Measurements from ENCODE around the gene IZUMO1R. TPM values are rescaled to one million over a fixed set of nuclear protein-coding genes. Genes with fewer than 3 reads are reported as not detected.

Gene IZUMO1R
- total RNA-seq, 1 experiment from 2014 or later = not detected

DNA sequence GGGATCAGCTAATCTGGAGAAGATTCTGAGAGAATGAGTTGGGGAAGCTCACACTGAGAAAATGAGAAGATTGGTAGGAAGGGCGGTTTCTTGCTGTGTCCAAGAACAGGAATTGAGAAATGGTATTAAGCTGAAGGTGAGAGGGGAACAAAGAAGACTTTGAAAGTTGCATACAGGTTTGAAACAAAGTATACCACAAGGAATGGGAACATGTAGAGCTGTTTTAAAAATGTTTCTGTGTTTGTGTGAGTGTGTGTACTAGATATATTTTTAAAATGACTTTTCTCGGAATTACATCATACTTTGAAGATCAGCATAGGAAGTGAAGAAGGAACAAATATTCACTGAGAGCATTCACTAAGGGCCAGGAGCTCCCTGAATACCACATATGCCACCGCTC is 24.4 kb upstream of the IZUMO1R start:
- Histone ChIP-seq H4K20me1 (ENCODE audit: low read length) (no peaks in the 10 kb centered on the region), H2AFZ (ENCODE audit: low read length) (no peak overlapping the region), H3K4me1 (ENCODE audit: insufficient read depth, low read length) (peaks cover 5% of the 10 kb centered on the region; the same call in 1 of the 2 replicates), H3K27me3 (ENCODE audit: low read length) (no peaks in the 10 kb centered on the region), H3K9ac (ENCODE audit: low read length) (no peak overlapping the region), H3K9me3 (ENCODE audit: low read length) (no peaks in the 10 kb centered on the region), H3F3A (ENCODE audit: low read length, unreplicated experiment) (no peaks in the 10 kb centered on the region), H3K36me3 (ENCODE audit: low read depth, low read length) (no peaks in the 10 kb centered on the region), H3K9me2 (replicated peaks; ENCODE audit: low read length) (no peaks in the 10 kb centered on the region), H3K79me2 (ENCODE audit: low read length) (no peaks in the 10 kb centered on the region), H3K4me2 (ENCODE audit: low read length) (no peak overlapping the region), H3K27ac (ENCODE audit: low read length) (no peak overlapping the region), H3K4me3 (ENCODE audit: low read length) (no peak overlapping the region)
- ATAC-seq = no peak
- intact Hi-C loops (cut with micrococcal nuclease) = loop anchor here (10.0 kb wide), 1 partner anchor 95 kb away; no protein-coding TSS in a partner anchor
- no peak for DNase-seq
- TF ChIP-seq EZH2 (IDR thresholded peaks at IDR 0.05; ENCODE audit: low read length, unreplicated experiment) = no peak
- TF ChIP-seq, protein P1, sequence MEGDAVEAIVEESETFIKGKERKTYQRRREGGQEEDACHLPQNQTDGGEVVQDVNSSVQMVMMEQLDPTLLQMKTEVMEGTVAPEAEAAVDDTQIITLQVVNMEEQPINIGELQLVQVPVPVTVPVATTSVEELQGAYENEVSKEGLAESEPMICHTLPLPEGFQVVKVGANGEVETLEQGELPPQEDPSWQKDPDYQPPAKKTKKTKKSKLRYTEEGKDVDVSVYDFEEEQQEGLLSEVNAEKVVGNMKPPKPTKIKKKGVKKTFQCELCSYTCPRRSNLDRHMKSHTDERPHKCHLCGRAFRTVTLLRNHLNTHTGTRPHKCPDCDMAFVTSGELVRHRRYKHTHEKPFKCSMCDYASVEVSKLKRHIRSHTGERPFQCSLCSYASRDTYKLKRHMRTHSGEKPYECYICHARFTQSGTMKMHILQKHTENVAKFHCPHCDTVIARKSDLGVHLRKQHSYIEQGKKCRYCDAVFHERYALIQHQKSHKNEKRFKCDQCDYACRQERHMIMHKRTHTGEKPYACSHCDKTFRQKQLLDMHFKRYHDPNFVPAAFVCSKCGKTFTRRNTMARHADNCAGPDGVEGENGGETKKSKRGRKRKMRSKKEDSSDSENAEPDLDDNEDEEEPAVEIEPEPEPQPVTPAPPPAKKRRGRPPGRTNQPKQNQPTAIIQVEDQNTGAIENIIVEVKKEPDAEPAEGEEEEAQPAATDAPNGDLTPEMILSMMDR (conservative IDR thresholded peaks at IDR 0.05; ENCODE audit: low read depth, low read length) = no peak
- TF ChIP-seq EZH2phosphoT487 (IDR thresholded peaks at IDR 0.05; ENCODE audit: borderline replicate concordance, low read length) = no peak
- no TSS peak for BruUV-seq (replicated peaks)
- ChIA-PET CTCF (no interaction called here), POLR2A (ENCODE audit: unreplicated experiment) (no interaction called here)

GRCh38 chr11:94281324-94281723 is 23.1 kb upstream of the IZUMO1R start:
- intact Hi-C loops (cut with micrococcal nuclease) = loop anchor here (10.0 kb wide), 1 partner anchor 97 kb away; no protein-coding TSS in a partner anchor
- Histone ChIP-seq H3F3A (ENCODE audit: low read length, unreplicated experiment) (no peaks in the 10 kb centered on the region), H3K79me2 (ENCODE audit: low read length) (no peaks in the 10 kb centered on the region), H3K9me3 (ENCODE audit: low read length) (no peaks in the 10 kb centered on the region), H3K27ac (ENCODE audit: low read length) (no peak overlapping the region), H2AFZ (ENCODE audit: low read length) (no peak overlapping the region), H4K20me1 (ENCODE audit: low read length) (no peaks in the 10 kb centered on the region), H3K4me1 (ENCODE audit: insufficient read depth, low read length) (peaks cover 5% of the 10 kb centered on the region; the same call in 1 of the 2 replicates), H3K9ac (ENCODE audit: low read length) (no peak overlapping the region), H3K36me3 (ENCODE audit: low read depth, low read length) (no peaks in the 10 kb centered on the region), H3K9me2 (replicated peaks; ENCODE audit: low read length) (no peaks in the 10 kb centered on the region), H3K4me2 (ENCODE audit: low read length) (no peak overlapping the region), H3K27me3 (ENCODE audit: low read length) (no peaks in the 10 kb centered on the region), H3K4me3 (ENCODE audit: low read length) (no peak overlapping the region)
- CTCF ChIA-PET = no interaction called here
- ATAC-seq (no peak), DNase-seq (no peak)
- TF ChIP-seq EZH2phosphoT487 (IDR thresholded peaks at IDR 0.05; ENCODE audit: borderline replicate concordance, low read length) (no peak), EZH2 (IDR thresholded peaks at IDR 0.05; ENCODE audit: low read length, unreplicated experiment) (no peak)
- TF ChIP-seq, protein P1 (conservative IDR thresholded peaks at IDR 0.05; ENCODE audit: low read depth, low read length) = no peak
- BruUV-seq (replicated peaks) = no TSS peak
- POLR2A ChIA-PET (ENCODE audit: unreplicated experiment) = no interaction called here

DNA sequence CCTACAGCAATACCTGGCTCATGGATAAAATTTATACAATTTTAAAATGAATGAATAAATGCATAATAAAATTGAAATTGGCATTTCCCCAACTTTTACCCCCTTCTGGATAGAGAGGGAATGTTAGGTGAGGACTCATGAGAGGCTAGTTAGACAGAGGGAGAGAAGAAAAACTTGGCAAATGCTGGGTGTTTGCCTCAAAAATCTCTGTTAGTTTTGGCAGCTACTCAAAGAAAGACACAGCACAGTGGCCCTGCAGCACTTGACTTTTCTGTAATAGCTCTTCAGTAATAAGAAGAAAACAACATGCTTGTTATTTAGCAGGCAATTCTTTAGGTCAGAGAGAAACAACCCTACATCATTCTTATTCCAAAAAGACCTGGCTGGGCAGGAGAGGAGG is 20.7 kb upstream of the IZUMO1R start:
- Histone ChIP-seq H2AFZ (ENCODE audit: low read length) (no peak overlapping the region), H3K36me3 (ENCODE audit: low read depth, low read length) (no peaks in the 10 kb centered on the region), H3K4me2 (ENCODE audit: low read length) (no peak overlapping the region), H3K4me1 (ENCODE audit: insufficient read depth, low read length) (no peaks in the 10 kb centered on the region), H3K9me3 (ENCODE audit: low read length) (no peaks in the 10 kb centered on the region), H3K9ac (ENCODE audit: low read length) (no peak overlapping the region), H3K4me3 (ENCODE audit: low read length) (no peak overlapping the region), H3K27me3 (ENCODE audit: low read length) (no peaks in the 10 kb centered on the region), H3K9me2 (replicated peaks; ENCODE audit: low read length) (no peaks in the 10 kb centered on the region), H3F3A (ENCODE audit: low read length, unreplicated experiment) (no peaks in the 10 kb centered on the region), H3K79me2 (ENCODE audit: low read length) (no peaks in the 10 kb centered on the region), H3K27ac (ENCODE audit: low read length) (no peak overlapping the region), H4K20me1 (ENCODE audit: low read length) (no peaks in the 10 kb centered on the region)
- DNase-seq (no peak), ATAC-seq (no peak)
- POLR2A ChIA-PET (ENCODE audit: unreplicated experiment) = no interaction called here
- intact Hi-C loops (cut with micrococcal nuclease) = loop anchor here (10.0 kb wide), 1 partner anchor 99 kb away; no protein-coding TSS in a partner anchor
- BruUV-seq (replicated peaks) = no TSS peak
- no peak for TF ChIP-seq EZH2 (IDR thresholded peaks at IDR 0.05; ENCODE audit: low read length, unreplicated experiment)
- no peak for TF ChIP-seq EZH2phosphoT487 (IDR thresholded peaks at IDR 0.05; ENCODE audit: borderline replicate concordance, low read length)
- TF ChIP-seq, protein P1 (conservative IDR thresholded peaks at IDR 0.05; ENCODE audit: low read depth, low read length) = no peak
- CTCF ChIA-PET = no interaction called here
